AG04450 (cell line): Measurements from ENCODE around the gene EIF5AL1. TPM values are rescaled to one million over a fixed set of nuclear protein-coding genes. Genes with fewer than 3 reads are reported as not detected.
"Not testable (repeated sequence)": the region's sequence is repeated elsewhere in the genome, so short reads cannot be mapped to it uniquely, and the experiment has no call there.

ENCODE experiments used
- CTCF ChIA-PET: fragments of 300-600, 350-600 bp; formaldehyde crosslinking; extraction: SDS; loops from one replicate; lab custom pipeline; 2022; ENCODE audit warnings: antibody characterized with exemption, inconsistent platforms; lab: Charles Lee
- POLR2A ChIA-PET: fragments of 350-600 bp; formaldehyde crosslinking; extraction: SDS; loops from one replicate; lab custom pipeline; 2021; ENCODE audit warnings: antibody characterized with exemption, inconsistent platforms; lab: Yijun Ruan, JAX
- DNase-seq: peaks from one replicate; pipeline ENCODE4 v3.0.0-alpha.2; 2011; ENCODE audit warnings: low read depth, low spot score
- H3K27ac ChIP-seq: one replicate; pipeline ENCODE4 v1.5.1; 2012; ENCODE audit warnings: low read depth, low read length, control low read depth
- H3K27me3 ChIP-seq: one replicate; pipeline ENCODE4 v1.6.0; 2012; ENCODE audit warnings: low read length; ENCODE audit not compliant: control insufficient read depth, insufficient read depth
- H3K4me3 ChIP-seq: 2 replicates; pipeline ENCODE4 v1.5.1; 2011; ENCODE audit warnings: mild to moderate bottlenecking, low read depth, low read length, control low read depth
- H3K9me3 ChIP-seq: 2 replicates; pipeline ENCODE4 v1.5.1; 2012; ENCODE audit warnings: low read length; ENCODE audit not compliant: control insufficient read depth, insufficient read depth
- CTCF ChIP-seq: IDR thresholded peaks from 2 replicates; pipeline ENCODE4 v1.5.1; 2011; ENCODE audit warnings: low read depth, low read length, control low read depth, inconsistent platforms
- polyA minus RNA-seq: library from RNA; depleted of rRNA, polyadenylated mRNA; stranded (reverse); fragments of >200 nt; gene quantifications from 2 replicates; pipeline ENCODE4 v1.2.3, GENCODE V29; 2011; rRNA and poly(A)+ RNA removed
- polyA plus RNA-seq: library from polyadenylated mRNA; depleted of rRNA; stranded (reverse); fragments of >200 nt; gene quantifications from 2 replicates; pipeline ENCODE4 v1.2.3, GENCODE V29; 2011; rRNA removed

Gene EIF5AL1
- polyA plus RNA-seq (1.1 and 1.4 TPM in 2 replicates), polyA minus RNA-seq (0.23 and 0.61 TPM in 2 replicates)

- CTCF ChIA-PET, H3K27ac ChIP-seq, H3K27me3 ChIP-seq, POLR2A ChIA-PET, H3K9me3 ChIP-seq, H3K4me3 ChIP-seq, DNase-seq: not testable (repeated sequence)
These were observed at the start of gene EIF5AL1 for GRCh38 chr10:79511891-79512583. Gene EIF5AL1 (plus strand): TSS chr10:79512533. CDS start chr10:79512650, 117 bp downstream.

- ChIA-PET CTCF (interaction anchor here (0.8 to 1.1 kb wide), 3 partner anchors 10 to 89 kb away, joined by 3 to 4 read pairs (median 4); no protein-coding TSS in a partner anchor), POLR2A (no interaction called here)
- no peaks in the 10 kb centered on the region for H3K27me3 ChIP-seq
- H3K4me3 ChIP-seq = no peak overlapping the region
- no peak for TF ChIP-seq CTCF
- DNase-seq = no peak
- no peak overlapping the region for H3K27ac ChIP-seq
- H3K9me3 ChIP-seq = no peaks in the 10 kb centered on the region
These were observed 48.5 kb upstream of the EIF5AL1 start for GRCh38 chr10:79463578-79464496.

GRCh38 chr10:79465341-79465740, 47.0 kb upstream of the EIF5AL1 start:
- no peak for TF ChIP-seq CTCF
- Histone ChIP-seq H3K27ac (no peak overlapping the region), H3K9me3 (no peaks in the 10 kb centered on the region), H3K27me3 (no peaks in the 10 kb centered on the region), H3K4me3 (no peak overlapping the region)
- POLR2A ChIA-PET = no interaction called here
- CTCF ChIA-PET = no interaction called here
- no peak for DNase-seq

GRCh38 chr10:79468015-79468560, 44.2 kb upstream of the EIF5AL1 start:
- DNase-seq = no peak
- ChIA-PET POLR2A (interaction anchor here (0.5 to 2.4 kb wide), 2 partner anchors 22 to 121 kb away, joined by 3 to 12 read pairs; partner anchors contain the start of gene PPIF), CTCF (interaction anchor here (0.6 to 3.4 kb wide), 24 partner anchors 9 to 93 kb away, joined by 3 to 28 read pairs (median 4); no protein-coding TSS in a partner anchor)
- peak overlapping the region; percentile 49 for H3K27ac ChIP-seq
- H3K4me3 ChIP-seq = no peak overlapping the region
- no peak for TF ChIP-seq CTCF
- no peaks in the 10 kb centered on the region for H3K9me3 ChIP-seq
- no peaks in the 10 kb centered on the region for H3K27me3 ChIP-seq

- ChIA-PET CTCF (interaction anchor here (0.7 to 3.4 kb wide), 4 partner anchors 8 to 94 kb away, joined by 3 to 28 read pairs (median 11); no protein-coding TSS in a partner anchor), POLR2A (no interaction called here)
- H3K27me3 ChIP-seq = no peaks in the 10 kb centered on the region
- H3K4me3 ChIP-seq = no peak overlapping the region
- no peak for TF ChIP-seq CTCF
- H3K27ac ChIP-seq = no peak overlapping the region
- H3K9me3 ChIP-seq = no peaks in the 10 kb centered on the region
- DNase-seq = no peak
These were observed 43.3 kb upstream of the EIF5AL1 start for GRCh38 chr10:79468841-79469585.
